GM19240 (cell line): Measurements from ENCODE around the gene STRN3.
"Not testable (repeated sequence)": the region's sequence is repeated elsewhere in the genome, so short reads cannot be mapped to it uniquely, and the experiment has no call there.

Experiments
- DNase-seq: peaks from one replicate; pipeline ENCODE4 v3.0.0; 2011; ENCODE audit warnings: low spot score; ENCODE audit not compliant: insufficient read length

STRN3 gene

DNA sequence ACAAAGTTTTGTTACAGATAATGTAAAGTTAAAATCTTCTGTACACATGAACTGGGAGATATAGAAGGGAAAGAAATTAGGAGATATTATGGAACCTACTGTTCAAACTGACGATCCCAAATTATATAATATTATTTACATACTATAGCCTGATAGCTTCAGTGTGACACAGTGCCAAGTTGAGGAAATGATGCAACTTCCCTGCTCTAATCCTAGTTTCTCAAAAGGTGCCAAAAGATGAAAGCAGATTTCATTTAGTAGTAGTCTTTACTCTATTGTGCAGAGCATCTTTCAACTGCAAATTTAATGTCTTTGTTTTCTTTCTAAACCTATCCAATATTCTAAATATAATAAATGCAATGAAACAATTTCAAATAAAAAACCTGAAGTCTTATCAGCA lies 104.9 kb downstream of the STRN3 start:
- no peak for DNase-seq

DNA sequence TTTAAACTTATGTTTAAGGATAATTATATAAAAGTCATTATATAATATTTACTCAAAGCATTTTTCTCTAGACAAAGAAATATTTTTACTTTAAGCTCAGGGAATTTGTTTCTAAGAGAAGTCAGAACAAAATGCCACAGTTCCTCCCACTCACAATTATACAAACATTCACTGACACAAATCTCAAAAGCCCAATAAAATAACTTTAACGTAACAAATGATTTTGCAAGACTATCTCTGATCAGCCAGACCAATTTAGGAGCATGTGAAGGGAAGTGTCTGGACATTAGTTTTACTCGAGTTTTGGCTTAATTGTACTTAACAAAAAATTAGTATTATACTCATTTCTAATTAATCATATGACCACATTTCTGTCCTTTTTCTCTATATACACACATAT lies 110.6 kb downstream of the STRN3 start:
- no peak for DNase-seq

DNA sequence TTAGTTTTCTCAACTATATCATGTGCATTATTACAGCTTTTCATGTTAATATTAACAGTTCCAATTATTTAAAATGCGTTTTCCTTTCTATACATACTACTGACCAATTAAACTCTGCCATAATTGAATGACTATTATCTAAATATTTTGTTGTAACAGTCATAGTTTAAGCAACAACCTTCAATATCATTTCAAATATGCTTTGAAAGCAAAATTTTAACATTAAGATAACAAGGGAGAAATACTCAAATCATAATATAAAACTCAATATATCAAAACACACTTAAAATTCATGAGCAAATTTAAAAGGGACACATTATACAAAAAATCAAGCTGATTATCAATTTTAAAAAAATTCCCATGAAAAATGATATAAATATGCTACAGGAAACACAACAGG lies 111.4 kb downstream of the STRN3 start:
- no peak for DNase-seq

GRCh38 chr14:30908826-30909225 lies 117.4 kb downstream of the STRN3 start:
- no peak for DNase-seq

GRCh38 chr14:30907659-30908057 lies 118.5 kb downstream of the STRN3 start:
- DNase-seq = no peak

- no peak for DNase-seq
Observed at GRCh38 chr14:30906752-30907658, 119.2 kb downstream of the STRN3 start.

- DNase-seq = no peak
Observed at GRCh38 chr14:30903285-30904124, 122.7 kb downstream of the STRN3 start.

- not testable (repeated sequence) for DNase-seq
Observed at GRCh38 chr14:30897121-30897520, 129.1 kb downstream of the STRN3 start.

GRCh38 chr14:30896435-30896834 lies 129.7 kb downstream of the STRN3 start:
- DNase-seq = no peak

DNA sequence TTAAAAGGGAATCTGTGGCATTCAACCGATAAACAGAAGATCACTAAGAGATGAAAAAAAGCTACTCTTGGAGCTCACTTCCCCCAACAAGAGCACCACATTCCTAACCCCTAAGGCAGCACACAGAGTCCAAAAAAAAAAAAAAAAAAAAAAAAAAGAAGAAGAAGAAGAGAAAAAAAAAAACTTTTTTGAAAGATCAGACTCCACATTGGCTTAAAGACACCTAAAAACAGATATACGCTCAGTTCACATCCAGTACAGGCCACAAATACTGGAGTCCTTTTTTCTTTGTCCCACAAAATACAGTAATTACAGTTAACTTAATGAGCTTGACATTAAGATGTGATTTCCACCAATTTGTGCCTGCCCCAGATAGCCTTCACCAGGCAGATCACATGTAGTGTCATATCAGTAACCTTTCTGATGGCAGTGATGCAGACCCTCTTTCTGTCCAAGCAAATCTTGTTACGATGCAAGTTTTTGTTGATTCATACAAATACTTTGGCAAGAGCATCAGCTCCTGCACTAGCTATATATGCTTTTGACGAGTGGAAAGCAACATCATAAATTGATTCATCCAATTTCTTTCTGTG lies 131.2 kb downstream of the STRN3 start:
- no peak for DNase-seq

GRCh38 chr14:30893819-30894218 lies 132.4 kb downstream of the STRN3 start:
- DNase-seq = no peak

- no peak for DNase-seq
Observed at GRCh38 chr14:30889244-30889594, 137.0 kb downstream of the STRN3 start.

DNA sequence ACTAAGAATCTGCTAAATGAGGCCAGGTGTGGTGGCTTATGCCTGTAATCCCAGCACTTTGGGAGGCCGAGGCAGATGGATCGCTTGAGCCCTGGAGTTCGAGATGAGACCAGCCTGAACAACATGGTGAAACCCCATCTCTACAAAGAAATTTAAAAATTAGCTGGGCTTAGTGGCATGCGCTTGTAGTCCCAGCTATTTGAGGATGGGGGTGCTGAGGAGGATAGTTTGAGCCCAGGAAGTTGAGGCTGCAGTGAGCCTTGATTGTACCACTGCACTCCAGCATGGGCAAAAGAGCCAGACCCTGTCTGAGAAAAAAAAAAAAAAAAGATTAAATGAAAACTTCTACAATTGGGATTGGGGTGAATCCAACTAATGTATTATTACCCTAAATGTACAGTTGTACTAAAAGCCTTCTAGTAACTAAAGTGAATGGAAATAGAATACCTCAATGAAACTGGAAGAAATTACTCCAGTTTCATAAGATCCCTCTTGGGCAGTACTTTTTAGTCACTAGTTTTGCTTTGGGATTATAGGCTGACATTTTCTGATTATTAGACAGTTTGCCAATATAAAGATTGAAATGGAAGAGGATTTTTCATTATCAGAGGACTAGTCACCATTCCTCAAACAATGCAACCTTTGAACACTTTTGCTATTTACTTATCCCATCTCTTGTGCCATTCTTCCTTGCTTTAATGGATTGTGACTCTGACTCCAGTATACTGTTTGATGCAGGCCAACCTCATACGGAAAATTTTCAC lies 137.5 kb downstream of the STRN3 start:
- DNase-seq = no peak

GRCh38 chr14:30885840-30886740 lies 140.1 kb downstream of the STRN3 start:
- no peak for DNase-seq

- no peak for DNase-seq
Observed at GRCh38 chr14:30884901-30885300, 141.3 kb downstream of the STRN3 start.

DNA sequence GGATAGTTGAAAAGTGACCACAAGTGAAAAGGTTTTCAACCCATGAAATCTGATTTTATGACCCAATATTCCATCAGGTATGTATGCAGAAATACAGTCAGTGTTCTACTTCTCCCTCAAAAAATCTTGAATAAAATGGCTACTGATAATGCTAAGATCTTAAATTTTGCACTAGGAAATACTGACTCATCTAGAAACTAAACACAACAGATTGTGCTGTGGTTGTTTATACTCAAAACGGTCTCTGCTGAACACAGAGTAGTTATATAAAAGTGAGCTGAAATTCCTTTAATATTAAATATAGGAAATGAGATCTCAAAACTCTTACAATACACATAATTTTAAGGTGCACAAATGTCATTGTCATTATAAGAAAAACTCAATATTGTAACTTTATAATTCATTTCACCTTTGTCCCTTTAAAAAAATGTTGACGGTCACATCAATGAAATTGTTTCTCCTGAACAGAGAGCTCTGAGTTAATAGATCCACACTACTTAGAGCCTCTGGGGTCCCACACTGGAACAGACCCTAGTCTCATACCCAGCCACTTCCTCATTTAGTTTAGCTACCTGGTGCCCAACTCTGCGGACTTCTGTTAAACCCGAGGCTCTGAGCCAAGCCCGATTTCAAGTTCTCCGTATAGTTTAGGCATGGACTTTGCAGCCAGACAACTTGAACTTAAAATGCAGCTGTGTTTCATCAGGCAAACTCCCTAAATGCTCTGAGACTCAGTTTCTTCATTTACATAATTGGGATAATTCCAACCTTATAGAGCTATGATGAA lies 142.5 kb downstream of the STRN3 start:
- no peak for DNase-seq

DNA sequence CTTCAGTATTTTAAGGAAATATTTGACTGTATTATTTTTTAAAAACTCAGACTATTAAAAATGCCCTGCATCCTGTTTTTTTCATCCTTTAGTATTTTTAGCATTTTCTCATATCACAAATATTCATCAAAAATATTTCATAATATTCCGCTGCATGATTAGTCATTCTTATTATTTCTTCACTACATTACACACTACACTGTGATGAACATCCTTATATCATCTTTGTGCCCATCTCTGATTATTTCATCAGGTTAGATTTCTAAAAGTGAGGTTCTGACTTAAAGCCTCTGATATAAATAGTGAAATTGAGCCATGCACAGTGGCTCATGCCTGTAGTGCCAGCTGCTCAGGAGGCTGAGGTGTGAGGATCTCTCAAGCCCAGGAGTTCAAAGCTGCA lies 143.7 kb downstream of the STRN3 start:
- no peak for DNase-seq

GRCh38 chr14:30876692-30877091 lies 149.5 kb downstream of the STRN3 start:
- DNase-seq = no peak

DNA sequence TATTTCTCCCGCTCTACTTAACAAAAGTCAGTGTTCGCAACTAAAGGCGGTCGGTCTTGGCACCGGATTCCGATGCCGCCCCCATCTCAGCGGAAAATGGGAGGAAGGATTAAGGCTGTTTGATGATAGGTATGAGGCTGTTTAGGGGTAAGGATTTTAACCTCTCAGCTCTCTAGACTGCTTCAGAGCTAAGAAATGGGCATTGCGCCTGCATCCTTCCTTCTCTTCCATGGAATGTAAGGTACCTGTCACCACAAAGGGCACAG lies 150.5 kb downstream of the STRN3 start:
- DNase-seq = no peak
